ENCODE data around the gene TMEM176B.

DNA sequence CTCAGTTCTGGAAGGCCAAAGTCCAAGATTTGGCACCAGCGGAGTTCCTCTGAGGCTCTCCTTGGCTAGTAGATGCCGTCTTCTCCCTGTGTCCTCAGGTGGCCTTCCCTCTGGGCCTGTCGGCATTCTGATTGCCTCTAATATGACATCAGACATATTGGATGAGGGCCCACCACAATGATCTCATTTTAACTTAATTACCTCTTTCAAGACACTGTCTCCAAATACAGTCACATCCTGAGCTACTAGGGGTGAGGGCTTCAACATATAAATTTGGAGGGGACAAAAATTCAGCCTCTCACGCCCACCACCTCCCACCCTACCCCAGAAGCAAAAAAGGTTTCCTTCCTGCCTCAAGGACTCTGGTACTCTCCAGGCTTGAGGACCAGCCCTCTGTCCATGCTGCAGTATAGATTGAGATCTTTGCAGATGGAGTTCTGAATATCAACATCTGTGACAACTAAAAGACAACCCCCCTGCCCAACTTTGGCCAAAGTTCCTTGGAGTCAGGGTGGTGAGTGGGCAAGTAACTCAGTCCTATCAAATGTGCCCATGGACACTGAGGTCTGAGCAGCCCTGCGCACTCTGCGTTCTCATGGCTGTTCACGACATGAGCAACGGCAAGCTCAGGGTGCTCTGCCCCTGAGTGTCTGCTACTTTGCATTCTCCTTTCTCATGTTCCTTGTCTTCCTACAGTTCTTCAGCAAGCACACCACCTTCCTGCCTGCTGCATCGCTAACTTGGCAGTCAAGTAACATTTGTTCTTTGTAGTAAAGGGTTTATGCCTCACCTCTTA, 11.5 kb downstream of the TMEM176B start:
- TF ChIP-seq CTCF (IDR thresholded peaks at IDR 0.05), result no peak
- TF ChIP-seq POLR2A (IDR thresholded peaks at IDR 0.05), result no peak
- no peak for TF ChIP-seq POLR2AphosphoS5 (IDR thresholded peaks at IDR 0.05)

All from transverse colon (tissue), 4 donors.